ENCODE results near the gene TPST1.
"Not testable (repeated sequence)": the region's sequence is repeated elsewhere in the genome, so short reads cannot be mapped to it uniquely, and the experiment has no call there.

TPST1 gene

GRCh38 chr7:66296557-66296956 lies 91.4 kb downstream of the TPST1 start:
- DNase-seq, result no peak

GRCh38 chr7:66297579-66297978 lies 92.4 kb downstream of the TPST1 start:
- no peak for DNase-seq

- DNase-seq, result no peak
Measured at GRCh38 chr7:66301249-66301648, 96.1 kb downstream of the TPST1 start.

- no peak for DNase-seq
Measured at GRCh38 chr7:66301737-66302136, 96.6 kb downstream of the TPST1 start.

- no peak for DNase-seq
Measured at GRCh38 chr7:66303454-66304155, 98.5 kb downstream of the TPST1 start.

GRCh38 chr7:66304536-66304935 lies 99.4 kb downstream of the TPST1 start:
- DNase-seq, result peak; percentile 32

- no peak for DNase-seq
Measured at GRCh38 chr7:66306243-66306642, 101.1 kb downstream of the TPST1 start.

- peak; percentile 37 for DNase-seq
Measured at GRCh38 chr7:66307591-66308215, 102.6 kb downstream of the TPST1 start.

- DNase-seq, result peak; percentile 26
Measured at GRCh38 chr7:66308411-66308810, 103.3 kb downstream of the TPST1 start.

GRCh38 chr7:66310620-66311019 lies 105.5 kb downstream of the TPST1 start:
- DNase-seq, result no peak

- DNase-seq, result no peak
Measured at GRCh38 chr7:66313886-66314568, 108.9 kb downstream of the TPST1 start.

- no peak for DNase-seq
Measured at GRCh38 chr7:66315192-66315591, 110.1 kb downstream of the TPST1 start.

- no peak for DNase-seq
Measured at GRCh38 chr7:66319407-66319979, 114.4 kb downstream of the TPST1 start.

GRCh38 chr7:66321283-66321682 lies 116.1 kb downstream of the TPST1 start:
- DNase-seq, result no peak

GRCh38 chr7:66323114-66323796 lies 118.1 kb downstream of the TPST1 start:
- DNase-seq, result no peak

- not testable (repeated sequence) for DNase-seq
Measured at GRCh38 chr7:66324985-66325384, 119.9 kb downstream of the TPST1 start.

- peak; percentile 78 for DNase-seq
Measured at GRCh38 chr7:66326501-66327215, 121.5 kb downstream of the TPST1 start.

- no peak for DNase-seq
Measured at GRCh38 chr7:66330961-66331360, 125.8 kb downstream of the TPST1 start.

GRCh38 chr7:66331883-66332282 lies 126.7 kb downstream of the TPST1 start:
- DNase-seq, result no peak

- DNase-seq, result no peak
Measured at GRCh38 chr7:66333443-66333842, 128.3 kb downstream of the TPST1 start.

GRCh38 chr7:66335318-66335717 lies 130.2 kb downstream of the TPST1 start:
- no peak for DNase-seq

GRCh38 chr7:66336760-66337159 lies 131.6 kb downstream of the TPST1 start:
- DNase-seq, result no peak

Data from fibroblast of skin of back (primary cell).